Measurements from ENCODE around the gene COL4A1.

COL4A1 gene

GRCh38 chr13:110123041-110123809 lies 183.7 kb downstream of the COL4A1 start:
- Histone ChIP-seq H3K9me3 (ENCODE audit: insufficient read depth, low read length) (peaks cover 6% of the 10 kb centered on the region), H3K36me3 (ENCODE audit: insufficient read depth, insufficient read length, low read length) (no peaks in the 10 kb centered on the region), H3K9ac (ENCODE audit: insufficient read length, low read depth) (no peak overlapping the region), H3K27me3 (ENCODE audit: insufficient read depth, insufficient read length) (no peaks in the 10 kb centered on the region), H3K4me1 (ENCODE audit: insufficient read depth, insufficient read length) (peaks cover 12% of the 10 kb centered on the region), H3K4me3 (ENCODE audit: insufficient read length, low read depth) (no peak overlapping the region)
- TF ChIP-seq SUZ12 (IDR thresholded peaks at IDR 0.05; ENCODE audit: extremely low read depth, insufficient read depth, insufficient read length) (no peak), ZNF274 (IDR thresholded peaks at IDR 0.05; ENCODE audit: low read depth, low read length) (no peak), YY1 (IDR thresholded peaks at IDR 0.05; ENCODE audit: insufficient read depth, insufficient read length) (no peak)
- DNase-seq (ENCODE audit: low read depth, low spot score): no peak

- Histone ChIP-seq H3K9me3 (ENCODE audit: insufficient read depth, low read length) (no peaks in the 10 kb centered on the region), H3K9ac (ENCODE audit: insufficient read length, low read depth) (no peak overlapping the region), H3K4me1 (ENCODE audit: insufficient read depth, insufficient read length) (peaks cover 12% of the 10 kb centered on the region), H3K4me3 (ENCODE audit: insufficient read length, low read depth) (no peak overlapping the region), H3K27me3 (ENCODE audit: insufficient read depth, insufficient read length) (peaks cover 2% of the 10 kb centered on the region), H3K36me3 (ENCODE audit: insufficient read depth, insufficient read length, low read length) (no peaks in the 10 kb centered on the region)
- DNase-seq (ENCODE audit: low read depth, low spot score): no peak
- TF ChIP-seq ZNF274 (IDR thresholded peaks at IDR 0.05; ENCODE audit: low read depth, low read length): no peak
Observed at GRCh38 chr13:110121422-110122083, 185.4 kb downstream of the COL4A1 start.

DNA sequence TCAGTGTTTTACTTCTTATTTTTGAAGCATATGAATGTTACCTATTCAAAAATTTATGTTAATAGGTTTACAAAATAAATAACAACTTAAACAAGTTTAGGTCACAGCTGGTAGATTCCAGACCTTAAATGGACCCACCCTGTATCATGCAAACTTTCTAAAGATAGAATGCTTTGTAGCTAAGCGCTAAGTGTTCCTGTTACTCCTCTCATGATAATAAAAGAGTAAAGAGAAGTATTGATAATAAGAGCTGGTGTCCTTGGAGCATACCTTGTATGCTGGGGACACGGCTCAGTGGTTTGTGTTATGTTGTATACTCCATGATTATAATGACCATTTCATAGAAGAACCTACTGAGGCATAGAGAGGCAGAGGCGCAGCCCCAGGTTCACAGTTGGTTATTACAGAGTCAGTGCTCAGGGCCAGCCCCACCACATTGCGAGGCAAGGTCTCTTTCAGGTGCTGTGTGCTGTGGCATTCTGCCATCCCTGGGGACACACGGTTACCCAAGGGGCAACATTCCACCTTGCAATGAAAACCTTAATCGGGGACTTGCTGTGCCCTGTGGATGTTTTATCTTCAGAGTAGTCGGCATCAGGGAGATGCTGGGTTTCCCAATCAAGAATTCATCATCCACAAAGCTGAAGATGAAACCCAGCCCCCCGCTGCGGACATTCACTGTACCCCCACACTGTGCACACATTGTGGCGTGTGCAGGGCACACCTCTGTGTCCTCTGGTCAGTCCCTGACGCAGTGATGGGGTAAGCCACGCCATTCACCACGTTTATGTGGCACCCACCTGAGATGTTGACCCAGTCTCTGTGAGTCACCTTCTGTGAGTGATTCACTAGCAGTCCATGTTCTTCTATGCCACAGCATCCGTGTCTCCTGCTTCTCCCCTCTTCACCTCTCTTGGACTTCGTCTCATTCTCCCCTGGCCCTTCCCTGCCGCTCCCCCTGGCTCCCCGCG lies 186.7 kb downstream of the COL4A1 start:
- DNase-seq (ENCODE audit: low read depth, low spot score): no peak

DNA sequence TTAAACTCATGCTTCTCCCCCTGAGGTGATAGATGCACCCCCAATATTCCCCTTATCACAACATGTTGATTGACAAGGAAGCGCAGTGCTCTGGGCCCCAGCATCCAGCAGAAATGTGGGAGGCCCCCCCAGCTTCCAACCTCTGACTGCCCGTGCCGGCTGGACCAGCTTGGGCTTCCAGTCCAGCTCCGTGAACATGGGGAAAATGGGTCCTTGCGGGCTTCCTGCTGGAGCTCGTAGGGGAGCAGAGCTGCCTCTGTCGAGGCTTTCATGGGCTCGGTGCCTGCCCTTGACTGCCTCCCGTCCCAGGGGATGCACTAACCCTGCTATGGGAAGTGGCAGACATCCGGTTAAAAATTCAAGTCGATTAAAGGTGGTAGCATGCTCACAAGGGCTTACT lies 188.9 kb downstream of the COL4A1 start:
- DNase-seq (ENCODE audit: low read depth, low spot score): no peak
- Histone ChIP-seq H3K27me3 (ENCODE audit: insufficient read depth, insufficient read length) (peaks cover 14% of the 10 kb centered on the region), H3K4me3 (ENCODE audit: insufficient read length, low read depth) (no peak overlapping the region), H3K4me1 (ENCODE audit: insufficient read depth, insufficient read length) (peaks cover 5% of the 10 kb centered on the region), H3K9ac (ENCODE audit: insufficient read length, low read depth) (no peak overlapping the region), H3K36me3 (ENCODE audit: insufficient read depth, insufficient read length, low read length) (no peaks in the 10 kb centered on the region), H3K9me3 (ENCODE audit: insufficient read depth, low read length) (no peaks in the 10 kb centered on the region)
- no peak for TF ChIP-seq ZNF274 (IDR thresholded peaks at IDR 0.05; ENCODE audit: low read depth, low read length)
- no peak for TF ChIP-seq YY1 (IDR thresholded peaks at IDR 0.05; ENCODE audit: insufficient read depth, insufficient read length)
- TF ChIP-seq SUZ12 (IDR thresholded peaks at IDR 0.05; ENCODE audit: extremely low read depth, insufficient read depth, insufficient read length): no peak

More for the DNA sequence above, 186.7 kb downstream of the COL4A1 start:
- Histone ChIP-seq H3K9ac (ENCODE audit: insufficient read length, low read depth) (no peak overlapping the region), H3K9me3 (ENCODE audit: insufficient read depth, low read length) (no peaks in the 10 kb centered on the region), H3K36me3 (ENCODE audit: insufficient read depth, insufficient read length, low read length) (no peaks in the 10 kb centered on the region), H3K4me1 (ENCODE audit: insufficient read depth, insufficient read length) (peaks cover 8% of the 10 kb centered on the region), H3K4me3 (ENCODE audit: insufficient read length, low read depth) (no peak overlapping the region), H3K27me3 (ENCODE audit: insufficient read depth, insufficient read length) (peaks cover 9% of the 10 kb centered on the region)
- TF ChIP-seq ZNF274 (IDR thresholded peaks at IDR 0.05; ENCODE audit: low read depth, low read length): no peak

GRCh38 chr13:110116072-110116487 lies 190.9 kb downstream of the COL4A1 start:
- Histone ChIP-seq H3K27me3 (ENCODE audit: insufficient read depth, insufficient read length) (peaks cover 14% of the 10 kb centered on the region), H3K36me3 (ENCODE audit: insufficient read depth, insufficient read length, low read length) (no peaks in the 10 kb centered on the region), H3K4me1 (ENCODE audit: insufficient read depth, insufficient read length) (peaks cover 9% of the 10 kb centered on the region), H3K9me3 (ENCODE audit: insufficient read depth, low read length) (no peaks in the 10 kb centered on the region), H3K9ac (ENCODE audit: insufficient read length, low read depth) (no peak overlapping the region), H3K4me3 (ENCODE audit: insufficient read length, low read depth) (no peak overlapping the region)
- no peak for DNase-seq (ENCODE audit: low read depth, low spot score)
- no peak for TF ChIP-seq YY1 (IDR thresholded peaks at IDR 0.05; ENCODE audit: insufficient read depth, insufficient read length)

GRCh38 chr13:110115591-110115990 lies 191.4 kb downstream of the COL4A1 start:
- TF ChIP-seq ZNF274 (IDR thresholded peaks at IDR 0.05; ENCODE audit: low read depth, low read length) (no peak), YY1 (IDR thresholded peaks at IDR 0.05; ENCODE audit: insufficient read depth, insufficient read length) (no peak), SUZ12 (IDR thresholded peaks at IDR 0.05; ENCODE audit: extremely low read depth, insufficient read depth, insufficient read length) (no peak)
- H3K9me3 ChIP-seq (ENCODE audit: insufficient read depth, low read length): no peaks in the 10 kb centered on the region
- peaks cover 14% of the 10 kb centered on the region for H3K27me3 ChIP-seq (ENCODE audit: insufficient read depth, insufficient read length)
- H3K36me3 ChIP-seq (ENCODE audit: insufficient read depth, insufficient read length, low read length): no peaks in the 10 kb centered on the region
- no peak overlapping the region for H3K4me3 ChIP-seq (ENCODE audit: insufficient read length, low read depth)
- peaks cover 9% of the 10 kb centered on the region for H3K4me1 ChIP-seq (ENCODE audit: insufficient read depth, insufficient read length)
- H3K9ac ChIP-seq (ENCODE audit: insufficient read length, low read depth): no peak overlapping the region
- DNase-seq (ENCODE audit: low read depth, low spot score): no peak

GRCh38 chr13:110114316-110114715 lies 192.6 kb downstream of the COL4A1 start:
- no peak for DNase-seq (ENCODE audit: low read depth, low spot score)

More at GRCh38 chr13:110114316-110114715, 192.6 kb downstream of the COL4A1 start:
- no peaks in the 10 kb centered on the region for H3K9me3 ChIP-seq (ENCODE audit: insufficient read depth, low read length)
- H3K9ac ChIP-seq (ENCODE audit: insufficient read length, low read depth): no peak overlapping the region
- peaks cover 14% of the 10 kb centered on the region for H3K27me3 ChIP-seq (ENCODE audit: insufficient read depth, insufficient read length)
- peaks cover 9% of the 10 kb centered on the region for H3K4me1 ChIP-seq (ENCODE audit: insufficient read depth, insufficient read length)
- H3K4me3 ChIP-seq (ENCODE audit: insufficient read length, low read depth): no peak overlapping the region
- TF ChIP-seq ZNF274 (IDR thresholded peaks at IDR 0.05; ENCODE audit: low read depth, low read length): no peak
- TF ChIP-seq YY1 (IDR thresholded peaks at IDR 0.05; ENCODE audit: insufficient read depth, insufficient read length): no peak
- no peak for TF ChIP-seq SUZ12 (IDR thresholded peaks at IDR 0.05; ENCODE audit: extremely low read depth, insufficient read depth, insufficient read length)
- no peaks in the 10 kb centered on the region for H3K36me3 ChIP-seq (ENCODE audit: insufficient read depth, insufficient read length, low read length)
